H9 (cell line): ENCODE data around the gene MMP25. TPM values are rescaled to one million over a fixed set of nuclear protein-coding genes. Genes with fewer than 3 reads are reported as not detected.
A peak's percentile ranks its signal among the peaks of the same experiment; 100 is the strongest.

ENCODE experiments used
- DNase-seq: peaks from one replicate; pipeline ENCODE4 v3.0.0-alpha.2; 2017
- H2AFZ ChIP-seq: one replicate; pipeline ENCODE4 v1.6.1; 2013; ENCODE audit warnings: mild to moderate bottlenecking, low read length, control low read depth, moderate library complexity
- H2AK5ac ChIP-seq: 2 replicates; pipeline ENCODE4 v1.6.1; 2013; ENCODE audit warnings: low read length, control low read depth, mixed read lengths; ENCODE audit not compliant: insufficient read length
- H2BK120ac ChIP-seq: one replicate; pipeline ENCODE4 v1.6.1; 2013; ENCODE audit warnings: low read depth, mild to moderate bottlenecking, low read length, control low read depth, inconsistent platforms; ENCODE audit not compliant: poor library complexity, severe bottlenecking
- H2BK12ac ChIP-seq: 2 replicates; pipeline ENCODE4 v1.6.1; 2013; ENCODE audit warnings: low read length, control low read depth, mixed read lengths, low read depth; ENCODE audit not compliant: insufficient read length
- H2BK15ac ChIP-seq: 2 replicates; pipeline ENCODE4 v1.6.1; 2013; ENCODE audit warnings: low read depth, low read length, control low read depth
- H2BK20ac ChIP-seq: one replicate; pipeline ENCODE4 v1.6.1; 2013; ENCODE audit warnings: low read depth, mild to moderate bottlenecking, low read length, control low read depth, inconsistent platforms; ENCODE audit not compliant: poor library complexity, severe bottlenecking
- H2BK5ac ChIP-seq: 2 replicates; pipeline ENCODE4 v1.6.1; 2013; ENCODE audit warnings: low read length, control low read depth, mixed read lengths; ENCODE audit not compliant: insufficient read length
- H3K14ac ChIP-seq: 2 replicates; pipeline ENCODE4 v1.6.1; 2013; ENCODE audit warnings: low read length, control low read depth; ENCODE audit not compliant: insufficient read depth
- H3K18ac ChIP-seq: 2 replicates; pipeline ENCODE4 v1.6.1; 2013; ENCODE audit warnings: low read depth, mild to moderate bottlenecking, mixed read lengths, low read length, control low read depth; ENCODE audit not compliant: insufficient read length
- H3K23ac ChIP-seq: 2 replicates; pipeline ENCODE4 v1.6.1; 2013; ENCODE audit warnings: low read length, control low read depth, mixed read lengths, low read depth; ENCODE audit not compliant: insufficient read length
- H3K23me2 ChIP-seq: 2 replicates; pipeline ENCODE4 v1.6.1; 2013; ENCODE audit warnings: low read depth, mild to moderate bottlenecking, mixed read lengths, low read length, control low read depth; ENCODE audit not compliant: insufficient read length, poor library complexity, severe bottlenecking
- H3K27ac ChIP-seq: 2 replicates; pipeline ENCODE4 v1.5.1; 2013; ENCODE audit warnings: low read length, control low read depth, mixed read lengths, low read depth; ENCODE audit not compliant: insufficient read length
- H3K27me3 ChIP-seq: 2 replicates; pipeline ENCODE4 v1.6.1; 2013; ENCODE audit warnings: low read length, control low read depth, inconsistent platforms; ENCODE audit not compliant: insufficient read depth
- H3K4ac ChIP-seq: 2 replicates; pipeline ENCODE4 v1.6.1; 2013; ENCODE audit warnings: low read depth, mild to moderate bottlenecking, control low read depth, inconsistent platforms, low read length, moderate library complexity
- H3K4me1 ChIP-seq: 2 replicates; pipeline ENCODE4 v1.6.1; 2013; ENCODE audit warnings: low read length, control low read depth, inconsistent platforms; ENCODE audit not compliant: insufficient read depth
- H3K4me2 ChIP-seq: 2 replicates; pipeline ENCODE4 v1.6.1; 2013; ENCODE audit warnings: low read length, control low read depth, mixed read lengths; ENCODE audit not compliant: insufficient read length, insufficient read depth
- H3K56ac ChIP-seq: 2 replicates; pipeline ENCODE4 v1.6.1; 2013; ENCODE audit warnings: low read depth, mild to moderate bottlenecking, mixed read lengths, low read length, control low read depth; ENCODE audit not compliant: insufficient read length
- H3K79me1 ChIP-seq: 2 replicates; pipeline ENCODE4 v1.6.1; 2013; ENCODE audit warnings: low read depth, mild to moderate bottlenecking, moderate library complexity, low read length, control low read depth, inconsistent platforms; ENCODE audit not compliant: insufficient read depth, poor library complexity, severe bottlenecking
- H3K79me2 ChIP-seq: 2 replicates; pipeline ENCODE4 v1.6.1; 2013; ENCODE audit warnings: low read length, control low read depth, inconsistent platforms; ENCODE audit not compliant: insufficient read depth
- H3K9ac ChIP-seq: 2 replicates; pipeline ENCODE4 v1.6.1; 2013; ENCODE audit warnings: low read length, control low read depth, mixed read lengths; ENCODE audit not compliant: insufficient read length; ENCODE audit errors: extremely low read depth
- H3K9me3 ChIP-seq: one replicate; pipeline ENCODE4 v1.6.1; 2013; ENCODE audit warnings: low read depth, low read length, inconsistent platforms; ENCODE audit not compliant: control insufficient read depth
- H3T11ph ChIP-seq: one replicate; pipeline ENCODE4 v1.6.1; 2013; ENCODE audit warnings: mild to moderate bottlenecking, low read length, control low read depth, inconsistent platforms
- H4K20me1 ChIP-seq: one replicate; pipeline ENCODE4 v1.6.1; 2013; ENCODE audit not compliant: control insufficient read depth, insufficient read length, insufficient read depth
- H4K5ac ChIP-seq: 2 replicates; pipeline ENCODE4 v1.6.1; 2013; ENCODE audit warnings: low read depth, mild to moderate bottlenecking, mixed read lengths, low read length, control low read depth; ENCODE audit not compliant: insufficient read length
- H4K8ac ChIP-seq: replicated peaks from 2 replicates; pipeline ENCODE4 v1.6.1; 2013; ENCODE audit warnings: low read length, control low read depth, mixed read lengths, low read depth; ENCODE audit not compliant: insufficient read length
- H4K91ac ChIP-seq: 2 replicates; pipeline ENCODE4 v1.6.1; 2013; ENCODE audit warnings: low read depth, mild to moderate bottlenecking, moderate library complexity, mixed read lengths, low read length, control low read depth; ENCODE audit not compliant: insufficient read length
- H3K27ac Mint-ChIP-seq, 3 experiments: 2 replicates in 2 of 3; 3 replicates in 1 of 3; pipeline ENCODE4 v1.8.0; 2020 to 2021; ENCODE audit warnings: mixed read lengths in 3 of 3, mild to moderate bottlenecking in 1 of 3, moderate library complexity in 1 of 3
- H3K27me3 Mint-ChIP-seq: 2 replicates; pipeline ENCODE4 v1.8.0; 2021; ENCODE audit warnings: low read depth, mild to moderate bottlenecking, moderate library complexity, mixed read lengths
- H3K36me3 Mint-ChIP-seq, 3 experiments: 2 replicates in 2 of 3; 3 replicates in 1 of 3; pipeline ENCODE4 v1.8.0; 2020 to 2021; ENCODE audit warnings: low read depth in 3 of 3, mixed read lengths in 3 of 3; ENCODE audit not compliant: insufficient read depth in 1 of 3
- H3K4me1 Mint-ChIP-seq, 2 experiments: 2 replicates each; pipeline ENCODE4 v1.8.0; 2020; ENCODE audit warnings: mixed read lengths in 2 of 2
- H3K4me3 Mint-ChIP-seq, 2 experiments: 2 replicates in 1 of 2; 3 replicates in 1 of 2; pipeline ENCODE4 v1.8.0; 2020 to 2021; ENCODE audit warnings: mild to moderate bottlenecking in 2 of 2, mixed read lengths in 2 of 2, moderate library complexity in 1 of 2
- H3K9me3 Mint-ChIP-seq, 2 experiments: 2 replicates in 1 of 2; 3 replicates in 1 of 2; pipeline ENCODE4 v1.8.0; 2020; ENCODE audit warnings: mild to moderate bottlenecking in 2 of 2, mixed read lengths in 2 of 2, moderate library complexity in 1 of 2
- CTCF ChIP-seq: fragments of 200-600 bp; sonication (generic); conservative IDR thresholded peaks from 3 replicates; pipeline ENCODE4 v1.8.0; 2021; ENCODE audit warnings: antibody characterized with exemption, mild to moderate bottlenecking
- WGBS: extraction: QIAGEN DNeasy Blood & Tissue Kit; methylation state at CpG from one replicate; pipeline ENCODE4 v1.1.7; 2013; ENCODE audit warnings: missing lambda C conversion rate, low lambda C conversion rate, mixed read lengths; ENCODE audit not compliant: insufficient read length; ENCODE audit errors: extremely low coverage; 5-methylcytosine and 5-hydroxymethylcytosine counted together
- total RNA-seq: library from RNA; stranded (reverse); gene quantifications from 2 replicates; pipeline ENCODE4 v1.2.1, GENCODE V29; 2021

The MMP25 gene
- total RNA-seq, 1 experiment from 2014 or later = 13.5 TPM

- Histone ChIP-seq H2BK20ac (no peak overlapping the region), H3K9ac (no peak overlapping the region), H3K14ac (no peak overlapping the region; the same call in 1 of the 2 replicates), H2BK15ac (no peak overlapping the region), H3K4me2 (no peak overlapping the region), H3K27ac (no peak overlapping the region), H4K91ac (no peak overlapping the region), H3K79me2 (no peaks in the 10 kb centered on the region), H3K23me2 (peaks cover 6% of the 10 kb centered on the region), H4K5ac (no peak overlapping the region), H3K56ac (no peak overlapping the region), H3K23ac (no peak overlapping the region), H4K20me1 (no peaks in the 10 kb centered on the region), H3K9me3 (no peaks in the 10 kb centered on the region), H3T11ph (no peak overlapping the region), H3K27me3 (no peaks in the 10 kb centered on the region), H2BK120ac (no peak overlapping the region), H3K79me1 (no peaks in the 10 kb centered on the region), H3K4me1 (peaks cover 11% of the 10 kb centered on the region; the same call in 1 of the 2 replicates), H2BK5ac (no peak overlapping the region), H3K18ac (no peak overlapping the region), H2AFZ (no peak overlapping the region), H3K4ac (no peak overlapping the region), H2AK5ac (no peak overlapping the region), H2BK12ac (no peak overlapping the region), H4K8ac (no peak overlapping the region)
- Mint-ChIP-seq H3K27ac (no peak overlapping the region; a peak in 1 of 7 replicates), H3K27me3 (no peaks in the 10 kb centered on the region; the same call in 1 of the 2 replicates), H3K9me3 (no peaks in the 10 kb centered on the region), H3K36me3 (peaks cover 0 to 7% (median 6%) of the 10 kb centered on the region in 3 experiments; a peak in 4 of 7 replicates), H3K4me1 (peaks cover 34 to 47% of the 10 kb centered on the region in 2 experiments), H3K4me3 (peak overlapping the region; percentile 77 to 88)
- TF ChIP-seq CTCF = no peak
- no CpG with 5 or more reads among the region's 67 CpGs for WGBS
- no peak for DNase-seq
These were observed 42.0 kb upstream of the MMP25 start for GRCh38 chr16:3004319-3004718.
